DND-41 (cell line): ENCODE data around the gene PPIP5K2.

Source experiments
- ATAC-seq: fragments of 200-7000 bp; cut with Tn5 transposase; 3 replicates; pipeline ENCODE4 v1.9.1; 2021; ENCODE audit warnings: low read depth; ENCODE audit not compliant: insufficient read depth
- DNase-seq: peaks from one replicate; pipeline ENCODE4 v3.0.0-alpha.2; 2020
- H2AFZ ChIP-seq: 2 replicates; pipeline ENCODE4 v1.6.0; 2012; ENCODE audit warnings: low read depth, low read length
- H3K27ac ChIP-seq: 2 replicates; pipeline ENCODE4 v1.5.1; 2012; ENCODE audit warnings: low read length, inconsistent platforms
- H3K27me3 ChIP-seq: fragments of 200-600 bp; sonication (generic); 2 replicates; pipeline ENCODE4 v1.6.0; 2012; ENCODE audit warnings: low read length, mild to moderate bottlenecking, inconsistent platforms; ENCODE audit not compliant: insufficient read depth, poor library complexity
- H3K36me3 ChIP-seq: 2 replicates; pipeline ENCODE4 v1.5.1; 2012; ENCODE audit warnings: low read length, inconsistent platforms; ENCODE audit not compliant: insufficient read depth
- H3K4me1 ChIP-seq: 2 replicates; pipeline ENCODE4 v1.5.1; 2012; ENCODE audit warnings: mild to moderate bottlenecking, low read length; ENCODE audit not compliant: insufficient read depth
- H3K4me2 ChIP-seq: 2 replicates; pipeline ENCODE4 v1.6.0; 2012; ENCODE audit warnings: mild to moderate bottlenecking, moderate library complexity, low read length, inconsistent platforms; ENCODE audit not compliant: insufficient read depth
- H3K4me3 ChIP-seq, 2 experiments: fragments of 200-600 bp in 1 of 2; shearing (Covaris generic) in 1 of 2; 2 replicates each; pipeline ENCODE4 v1.5.1; 2012 to 2016; ENCODE audit warnings: inconsistent platforms in 2 of 2, low read length in 2 of 2, mild to moderate bottlenecking in 2 of 2, low read depth in 1 of 2, moderate library complexity in 1 of 2
- H3K79me2 ChIP-seq: 2 replicates; pipeline ENCODE4 v1.6.0; 2012; ENCODE audit warnings: low read length, inconsistent platforms; ENCODE audit not compliant: insufficient read depth
- H3K9ac ChIP-seq: 2 replicates; pipeline ENCODE4 v1.6.0; 2012; ENCODE audit warnings: low read depth, mild to moderate bottlenecking, inconsistent platforms, low read length, moderate library complexity
- H3K9me3 ChIP-seq: 2 replicates; pipeline ENCODE4 v1.5.1; 2012; ENCODE audit warnings: low read length, moderate library complexity, mild to moderate bottlenecking, inconsistent platforms; ENCODE audit not compliant: insufficient read depth, severe bottlenecking
- H4K20me1 ChIP-seq: 2 replicates; pipeline ENCODE4 v1.6.0; 2012; ENCODE audit warnings: low read length; ENCODE audit not compliant: insufficient read depth
- CTCF ChIP-seq: IDR thresholded peaks from 2 replicates; pipeline ENCODE4 v1.5.1; 2012; ENCODE audit warnings: borderline replicate concordance, low read length, moderate library complexity, mild to moderate bottlenecking; ENCODE audit not compliant: poor library complexity, severe bottlenecking; ENCODE audit errors: extremely low read depth
- EZH2 ChIP-seq: IDR thresholded peaks from 3 replicates; pipeline ENCODE4 v1.6.1; 2012; ENCODE audit warnings: borderline replicate concordance, low read depth, mild to moderate bottlenecking, moderate library complexity, low read length, inconsistent platforms; ENCODE audit not compliant: severe bottlenecking

Gene PPIP5K2

GRCh38 chr5:103224118-103224893 lies 104.2 kb downstream of the PPIP5K2 start:
- Histone ChIP-seq H3K27ac (no peak overlapping the region; the same call in 1 of the 2 replicates), H3K4me1 (peaks cover 6% of the 10 kb centered on the region), H2AFZ (peak overlapping the region; percentile 57), H3K36me3 (no peaks in the 10 kb centered on the region), H3K4me2 (peak overlapping the region; percentile 55), H3K79me2 (no peaks in the 10 kb centered on the region), H3K9ac (no peak overlapping the region), H3K9me3 (no peaks in the 10 kb centered on the region), H3K4me3 (peak overlapping the region in 1 of 2 experiments; percentile 40; a peak in 1 of 4 replicates), H3K27me3 (no peaks in the 10 kb centered on the region), H4K20me1 (no peaks in the 10 kb centered on the region)
- peak; percentile 97 for ATAC-seq
- TF ChIP-seq EZH2 (no peak), CTCF (peak; percentile 90)
- peak; percentile 69 for DNase-seq

- no peaks in the 10 kb centered on the region for H3K79me2 ChIP-seq
- no peak overlapping the region for H2AFZ ChIP-seq
- H3K9ac ChIP-seq = no peak overlapping the region
- H3K4me3 ChIP-seq = no peak overlapping the region
- no peaks in the 10 kb centered on the region for H3K27me3 ChIP-seq
- H3K9me3 ChIP-seq = no peaks in the 10 kb centered on the region
- no peaks in the 10 kb centered on the region for H3K36me3 ChIP-seq
- ATAC-seq (no peak), DNase-seq (no peak)
- H3K4me2 ChIP-seq = no peak overlapping the region
- no peak for TF ChIP-seq EZH2
- no peak for TF ChIP-seq CTCF
- peaks cover 6% of the 10 kb centered on the region for H3K4me1 ChIP-seq
- no peak overlapping the region for H3K27ac ChIP-seq
- no peaks in the 10 kb centered on the region for H4K20me1 ChIP-seq
These were observed 104.8 kb downstream of the PPIP5K2 start for GRCh38 chr5:103224894-103225246.

- peaks cover 6% of the 10 kb centered on the region for H3K4me1 ChIP-seq
- H3K4me3 ChIP-seq = no peak overlapping the region
- no peaks in the 10 kb centered on the region for H3K9me3 ChIP-seq
- no peak for TF ChIP-seq EZH2
- no peak for ATAC-seq
- H3K9ac ChIP-seq = no peak overlapping the region
- no peak overlapping the region for H3K27ac ChIP-seq
- no peaks in the 10 kb centered on the region for H3K36me3 ChIP-seq
- H3K79me2 ChIP-seq = no peaks in the 10 kb centered on the region
- no peaks in the 10 kb centered on the region for H4K20me1 ChIP-seq
- no peaks in the 10 kb centered on the region for H3K27me3 ChIP-seq
- H2AFZ ChIP-seq = no peak overlapping the region
- no peak for DNase-seq
- H3K4me2 ChIP-seq = no peak overlapping the region
These were observed 108.0 kb downstream of the PPIP5K2 start for GRCh38 chr5:103228061-103228460.

GRCh38 chr5:103228588-103228987 lies 108.5 kb downstream of the PPIP5K2 start:
- no peak for ATAC-seq
- TF ChIP-seq CTCF = no peak
- Histone ChIP-seq H3K4me3 (no peak overlapping the region), H3K4me1 (peaks cover 6% of the 10 kb centered on the region), H3K27ac (no peak overlapping the region), H3K36me3 (no peaks in the 10 kb centered on the region), H4K20me1 (no peaks in the 10 kb centered on the region), H3K4me2 (no peak overlapping the region), H3K79me2 (no peaks in the 10 kb centered on the region), H3K27me3 (no peaks in the 10 kb centered on the region), H3K9ac (no peak overlapping the region), H3K9me3 (no peaks in the 10 kb centered on the region), H2AFZ (no peak overlapping the region)
- DNase-seq = no peak
